Placental epithelial cell (primary cell): ENCODE results near the gene XPNPEP1. TPM values are rescaled to one million over a fixed set of nuclear protein-coding genes. Genes with fewer than 3 reads are reported as not detected.

Experiments
- small RNA-seq: library from RNA; depleted of rRNA; stranded (forward); fragments of <200 nt; gene quantifications from one replicate; pipeline ENCODE3, GENCODE V24; 2012
- total RNA-seq: library from RNA; depleted of rRNA; stranded (reverse); fragments of >200 nt; gene quantifications from 2 replicates; pipeline ENCODE4 v1.2.3, GENCODE V29; 2012

The XPNPEP1 gene
- total RNA-seq: 123 and 169 TPM in 2 replicates

DNA sequence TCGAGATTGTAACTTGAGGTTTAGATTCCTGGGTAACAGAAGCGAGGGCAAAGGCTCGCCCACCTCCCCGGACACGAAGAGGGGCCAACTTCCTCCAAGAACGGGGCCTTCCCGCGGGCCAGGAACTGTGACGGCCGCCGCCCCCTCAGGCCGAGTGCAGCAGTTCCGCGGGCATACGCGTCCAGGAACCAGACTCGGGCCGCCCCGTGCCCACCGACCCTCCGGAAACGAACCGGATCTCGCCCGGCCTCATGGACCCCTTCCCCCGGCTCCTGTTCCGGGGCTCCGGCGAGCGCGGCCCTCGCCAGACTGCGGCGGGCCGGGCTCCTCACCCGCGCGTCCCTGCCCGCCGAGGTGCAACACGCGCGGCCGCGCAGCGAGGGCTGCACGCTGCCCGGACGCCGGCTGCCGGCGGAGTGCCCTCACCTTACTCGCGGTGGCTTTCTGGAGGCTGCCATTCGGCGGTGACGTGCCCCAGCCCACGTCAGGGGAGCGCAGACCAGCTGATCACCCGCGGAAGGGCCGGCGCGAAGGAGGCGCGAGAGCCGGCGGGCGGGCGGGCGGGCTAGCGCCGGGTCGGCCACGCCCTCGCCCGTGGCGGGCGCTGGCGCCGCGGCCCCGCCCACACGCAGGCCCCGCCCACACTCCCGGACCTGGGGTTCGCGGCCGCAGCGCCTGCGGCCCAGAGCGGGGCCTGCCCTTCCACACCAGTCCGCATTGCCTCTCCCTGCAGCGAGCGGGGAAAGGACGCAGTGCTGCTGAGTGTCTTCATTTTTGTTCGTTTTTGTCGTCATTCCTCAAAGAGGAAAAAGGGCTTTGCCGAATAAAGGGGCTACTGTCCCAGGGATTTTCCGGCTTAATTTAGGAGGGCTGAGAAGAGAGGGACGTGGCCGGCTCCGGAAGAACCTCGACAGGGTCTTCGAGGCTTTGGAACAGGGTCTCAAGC lies at the start of gene XPNPEP1:
XPNPEP1 (minus strand) TSS at position 536 of the 946 bp plus-strand sequence; CDS start at position 458, 78 bp downstream.

Small RNA genes lying within 50 kb of the gene (small RNA-seq; reads per million reads assigned to genes)
- gene RNU4-5P: 0.40 reads per million, percentile 18 among the genes with 10 or more reads in this experiment

Other genes with a start within 250 kb of the XPNPEP1 start
- gene ADD3, start 84.5 kb upstream of the XPNPEP1 start, total RNA-seq: 221 and 354 TPM in 2 replicates